HG03575 (cell line): ENCODE measurements around the gene CALY.
"Not testable (repeated sequence)": the region's sequence is repeated elsewhere in the genome, so short reads cannot be mapped to it uniquely, and the experiment has no call there.

ENCODE experiments used
- ATAC-seq: cut with Tn5 transposase; IDR thresholded peaks from one replicate; pipeline ENCODE4 v1.9.1; 2021; ENCODE audit not compliant: unreplicated experiment, insufficient number of reproducible peaks, low FRiP score; ENCODE audit errors: extremely low read depth

The CALY gene, protein sequence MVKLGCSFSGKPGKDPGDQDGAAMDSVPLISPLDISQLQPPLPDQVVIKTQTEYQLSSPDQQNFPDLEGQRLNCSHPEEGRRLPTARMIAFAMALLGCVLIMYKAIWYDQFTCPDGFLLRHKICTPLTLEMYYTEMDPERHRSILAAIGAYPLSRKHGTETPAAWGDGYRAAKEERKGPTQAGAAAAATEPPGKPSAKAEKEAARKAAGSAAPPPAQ

DNA sequence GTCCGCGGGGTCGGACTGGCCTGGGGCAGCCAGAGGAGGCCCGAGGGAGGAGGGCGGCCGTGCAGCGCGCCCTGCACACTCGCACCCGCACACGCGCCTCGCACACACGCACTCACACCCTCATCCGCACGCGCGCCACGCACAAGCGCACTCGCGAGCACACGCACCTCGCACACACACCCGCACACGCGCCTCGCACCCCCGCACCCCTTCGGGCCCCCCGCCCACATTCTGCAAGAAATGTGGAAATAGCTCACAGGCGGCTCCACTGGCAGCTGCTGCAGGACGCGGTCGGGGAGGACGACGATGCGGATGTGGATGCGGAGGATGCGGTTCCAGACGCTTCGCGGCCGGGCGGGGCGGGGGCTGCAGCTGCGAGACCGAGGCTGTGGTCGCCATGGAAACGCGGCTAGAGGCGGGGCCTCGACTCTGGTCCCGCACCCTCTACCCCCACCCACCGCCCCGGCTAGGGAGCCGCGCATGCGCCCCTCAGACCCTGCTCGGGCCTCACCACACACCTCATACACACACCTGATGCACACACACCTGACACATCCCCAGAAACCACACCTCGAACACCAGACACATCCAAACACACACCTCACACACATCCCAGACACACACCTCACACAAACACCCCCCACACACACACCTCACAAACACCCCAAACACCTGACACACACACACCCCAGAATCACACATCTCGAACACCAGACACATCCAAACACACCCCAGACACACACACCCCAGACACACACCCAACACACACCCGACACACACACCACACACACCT is at the start of gene CALY:
TSS of gene CALY (minus strand) at position 320 of the 793 bp plus-strand sequence. CDS start 7,907 bp downstream, outside the sequence.
- ATAC-seq, result no peak

DNA sequence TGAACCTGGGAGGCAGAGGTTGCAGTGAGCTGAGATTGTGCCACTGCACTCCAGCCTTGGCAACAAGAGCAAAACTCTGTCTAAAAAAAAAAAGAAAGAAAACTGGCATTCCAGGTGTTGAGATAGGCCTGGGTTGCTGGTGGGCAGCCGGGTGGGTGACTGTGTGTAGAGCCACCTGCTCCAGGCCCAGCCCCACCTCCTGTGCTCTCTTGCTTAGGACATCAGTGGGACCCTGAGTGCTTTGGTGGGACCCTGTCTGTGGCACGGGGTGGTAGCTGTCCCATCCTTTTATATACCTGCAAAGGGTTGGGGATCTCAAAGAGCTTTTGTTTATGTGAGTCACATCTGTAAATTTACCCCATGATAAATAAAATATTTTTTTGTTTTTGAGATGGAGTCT is 48.5 kb upstream of the CALY start:
- ATAC-seq, result no peak

DNA sequence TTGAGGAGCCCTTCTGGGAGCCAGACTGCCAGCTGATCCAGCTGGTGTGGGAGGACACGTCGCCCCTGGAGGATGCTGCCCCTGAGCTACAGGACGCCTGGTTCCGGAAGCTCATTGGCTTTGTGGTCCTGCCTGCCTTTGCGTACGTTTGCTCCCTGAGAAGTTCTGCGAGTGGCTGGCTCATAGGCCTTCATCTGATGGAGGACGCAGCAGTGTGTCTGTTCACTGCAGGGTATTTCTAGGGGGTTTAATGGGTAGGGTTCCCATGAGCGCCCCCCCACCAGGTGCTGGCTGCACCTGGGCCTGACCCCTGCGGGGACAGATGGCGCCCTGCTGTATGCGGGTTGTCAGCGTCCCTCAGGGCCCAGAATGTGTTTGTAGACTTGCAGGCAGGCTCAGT is 47.4 kb upstream of the CALY start:
- no peak for ATAC-seq

DNA sequence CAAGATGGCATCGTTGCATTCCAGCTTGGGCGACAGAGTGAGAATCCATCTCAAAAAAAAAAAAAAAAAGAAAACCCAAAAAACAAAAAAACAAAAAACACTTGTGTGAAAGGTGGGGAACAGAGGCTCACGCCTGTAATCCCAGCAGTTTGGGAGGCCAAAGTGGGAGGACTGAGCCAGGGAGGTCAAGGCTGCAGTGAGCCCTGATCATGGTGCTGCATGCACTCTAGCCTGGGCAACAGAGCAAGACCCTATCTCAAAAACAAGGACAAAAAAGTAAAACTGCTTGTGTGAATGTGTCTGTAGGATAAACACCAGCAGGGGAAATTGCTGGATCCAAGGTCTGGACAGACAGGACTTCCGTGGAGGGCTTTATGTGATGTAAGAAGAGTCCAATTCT is 46.9 kb upstream of the CALY start:
- no peak for ATAC-seq

DNA sequence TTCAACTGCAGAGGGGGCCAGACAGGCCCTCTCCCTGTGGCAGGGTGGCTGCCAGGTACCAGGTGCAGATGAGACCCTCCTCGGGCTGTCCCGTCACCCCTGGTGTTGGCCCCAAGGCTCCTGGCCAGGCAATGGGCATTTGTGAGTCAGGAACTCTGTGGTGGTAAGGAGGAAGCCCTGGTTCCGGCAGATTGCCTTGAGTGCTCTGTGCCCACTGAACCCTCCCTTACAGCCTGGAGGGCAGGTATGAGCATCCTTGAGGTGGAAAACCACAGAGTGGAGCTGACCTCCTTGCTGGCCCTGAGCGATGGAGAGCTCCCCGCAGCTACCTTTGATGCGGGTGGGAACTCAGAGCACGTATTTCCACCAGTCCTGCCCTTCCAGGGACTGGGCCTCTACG is 44.3 kb upstream of the CALY start:
- ATAC-seq, result no peak

DNA sequence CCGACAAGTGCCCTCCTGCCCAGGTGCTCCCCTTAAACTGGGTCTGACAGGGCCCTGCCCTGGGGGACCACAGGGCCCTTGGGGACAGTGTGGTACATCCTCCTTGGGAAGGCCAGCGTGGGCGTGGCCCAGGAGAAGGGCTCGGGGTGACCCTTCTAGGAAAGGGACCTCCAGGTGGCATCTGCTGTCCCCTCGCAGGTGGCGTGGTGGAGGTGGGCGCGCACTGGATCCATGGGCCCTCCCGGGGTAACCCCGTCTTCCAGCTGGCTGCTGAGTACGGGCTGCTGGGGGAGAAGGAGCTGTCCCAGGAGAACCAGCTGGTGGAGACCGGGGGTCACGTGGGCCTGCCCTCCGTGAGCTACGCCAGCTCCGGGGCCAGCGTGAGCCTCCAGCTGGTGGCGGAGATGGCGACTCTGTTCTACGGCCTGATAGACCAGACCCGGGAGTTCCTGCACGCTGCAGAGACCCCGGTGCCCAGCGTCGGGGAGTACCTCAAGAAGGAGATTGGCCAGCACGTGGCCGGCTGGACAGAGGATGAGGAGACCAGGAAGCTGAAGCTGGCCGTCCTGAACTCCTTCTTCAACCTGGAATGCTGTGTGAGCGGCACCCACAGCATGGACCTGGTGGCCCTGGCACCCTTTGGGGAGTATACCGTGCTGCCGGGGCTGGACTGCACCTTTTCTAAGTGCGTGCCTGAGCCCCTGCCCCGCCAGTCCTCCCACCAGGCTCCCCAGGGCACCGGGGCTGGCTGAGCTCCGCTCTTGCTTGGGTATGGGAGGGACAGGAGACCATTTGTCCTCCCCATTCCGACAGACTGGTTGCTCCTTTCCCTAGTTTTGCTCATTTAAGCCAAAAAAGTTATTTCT is 43.3 kb upstream of the CALY start:
- ATAC-seq, result no peak

DNA sequence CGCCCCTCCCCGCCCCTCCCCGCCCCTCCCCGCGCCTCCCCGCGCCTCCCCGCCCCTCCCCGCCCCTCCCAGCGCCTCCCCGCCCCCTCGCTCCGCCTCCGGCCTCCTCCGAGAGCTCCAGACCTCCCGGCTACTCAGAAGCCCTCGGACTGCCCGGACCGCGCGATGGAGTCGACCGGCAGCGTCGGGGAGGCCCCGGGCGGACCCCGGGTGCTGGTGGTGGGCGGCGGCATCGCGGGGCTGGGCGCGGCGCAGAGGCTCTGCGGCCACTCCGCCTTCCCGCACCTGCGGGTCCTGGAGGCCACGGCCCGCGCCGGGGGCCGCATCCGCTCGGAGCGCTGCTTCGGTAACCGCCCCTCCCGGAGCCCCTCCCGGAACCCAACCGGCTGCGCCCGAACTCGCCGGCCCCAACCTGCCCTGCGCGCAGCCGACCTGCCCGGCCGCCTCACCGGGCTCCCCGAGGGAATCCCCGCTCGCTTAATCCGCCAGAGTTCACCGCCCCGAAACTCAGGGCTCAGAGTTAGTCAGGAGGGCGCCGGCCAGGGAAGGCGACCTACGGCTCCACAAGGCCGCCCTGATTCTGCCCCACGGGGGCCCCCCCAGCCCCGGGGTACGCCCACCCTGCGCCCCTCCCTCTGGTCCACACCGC is 42.6 kb upstream of the CALY start, which contains the start of gene PAOX:
TSS of gene PAOX (plus strand) at position 111 of the 649 bp plus-strand sequence. CDS start at position 166, 55 bp downstream.
- ATAC-seq, result no peak

DNA sequence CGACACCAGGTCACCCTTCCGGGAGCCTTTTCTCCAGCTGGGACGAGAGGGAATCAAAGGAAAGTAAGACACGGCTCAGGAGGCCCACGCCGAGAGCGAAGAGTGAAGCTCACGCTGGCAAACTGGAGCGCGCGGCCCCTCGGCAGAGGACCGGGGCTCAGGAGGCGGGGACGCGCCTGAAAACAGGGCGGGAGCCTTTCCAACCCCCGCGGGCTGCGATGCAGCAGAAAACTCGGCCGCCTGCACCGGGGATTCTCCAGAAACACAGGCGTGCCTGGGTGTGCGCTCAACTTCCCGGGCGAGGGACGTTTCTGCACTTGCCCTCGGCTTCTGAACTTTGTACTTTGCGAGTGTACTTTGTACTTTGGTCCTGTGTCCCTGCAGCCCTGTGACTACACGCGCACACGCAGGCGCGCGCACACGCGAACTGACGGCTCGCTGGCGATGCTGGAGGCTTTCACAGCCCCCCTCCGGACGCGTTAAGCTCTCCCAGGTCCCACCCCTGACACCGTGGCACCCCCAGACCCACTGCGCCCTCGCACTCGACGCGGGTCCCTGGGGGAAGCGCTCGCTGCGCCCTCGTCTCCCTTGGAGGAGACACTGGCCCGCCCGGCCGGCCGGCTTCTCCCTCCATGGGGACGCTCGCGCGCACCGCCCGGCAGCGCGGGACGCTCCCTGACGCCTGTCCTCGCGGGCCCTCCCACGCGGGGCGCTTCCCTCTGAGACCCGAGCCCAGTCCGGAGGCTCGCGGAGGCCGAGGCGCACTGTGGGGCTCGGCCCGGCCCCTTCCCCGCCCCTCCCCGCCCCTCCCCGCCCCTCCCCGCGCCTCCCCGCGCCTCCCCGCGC is 41.8 kb upstream of the CALY start:
- ATAC-seq, result no peak

DNA sequence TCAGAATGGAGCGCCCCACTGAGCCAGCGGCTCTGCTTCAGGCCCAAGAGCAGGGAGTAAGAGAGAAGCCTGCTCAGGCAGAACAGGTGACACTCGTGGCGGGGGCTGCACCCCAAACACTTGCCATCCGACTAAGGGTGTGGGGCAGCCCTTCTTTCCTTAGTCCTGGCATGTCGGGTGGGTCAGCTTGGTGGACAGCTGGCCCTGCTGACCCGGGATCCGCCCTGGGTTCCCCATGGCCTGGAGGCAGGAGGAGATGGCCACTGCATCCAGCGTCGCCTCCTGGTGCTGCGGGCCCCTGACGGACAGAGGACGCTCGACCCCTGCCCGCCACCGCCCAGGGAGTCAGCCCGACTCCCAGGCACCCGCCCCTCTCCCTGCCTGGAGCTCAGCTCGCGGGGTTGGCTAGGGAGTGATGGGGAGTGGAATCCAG is 41.1 kb upstream of the CALY start:
- no peak for ATAC-seq

DNA sequence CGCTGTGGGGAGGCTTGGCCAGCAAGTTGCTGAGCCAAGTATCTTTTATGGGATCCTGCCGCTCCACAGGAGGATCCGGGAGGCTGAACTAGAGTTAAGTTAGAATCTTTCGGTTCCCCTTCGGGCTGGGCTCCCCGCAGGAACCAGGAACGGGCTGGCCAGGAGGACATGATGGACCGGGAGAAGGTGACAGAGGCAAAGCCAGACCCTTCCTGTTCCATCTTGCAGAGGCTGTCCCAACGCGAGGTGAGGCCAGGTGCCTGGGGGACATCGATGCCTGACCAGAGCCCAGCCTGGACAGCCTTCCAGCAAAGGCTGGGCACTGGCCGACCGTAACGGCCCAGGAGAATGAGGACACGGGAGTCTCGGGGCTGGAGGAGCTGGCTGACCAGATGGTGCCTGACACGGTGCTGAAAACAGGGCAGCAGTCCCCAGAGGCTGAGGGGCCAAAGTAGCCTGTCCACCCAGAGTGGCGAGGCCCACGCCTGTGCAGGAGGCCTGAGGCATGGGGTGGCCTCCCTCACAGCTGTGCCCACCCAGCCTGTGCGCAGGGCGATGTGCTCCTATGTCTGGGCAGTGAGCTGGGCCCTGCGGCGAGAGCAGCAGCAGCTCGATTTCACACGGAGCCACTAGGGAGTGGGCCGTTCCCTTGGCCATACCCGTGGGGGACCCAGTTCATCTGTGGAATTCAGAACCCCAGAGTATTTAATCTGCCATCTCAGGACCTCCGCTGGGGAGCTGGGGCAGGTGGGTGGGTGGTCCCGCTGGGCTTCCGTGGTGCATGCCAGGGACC is 40.5 kb upstream of the CALY start:
- ATAC-seq, result no peak

DNA sequence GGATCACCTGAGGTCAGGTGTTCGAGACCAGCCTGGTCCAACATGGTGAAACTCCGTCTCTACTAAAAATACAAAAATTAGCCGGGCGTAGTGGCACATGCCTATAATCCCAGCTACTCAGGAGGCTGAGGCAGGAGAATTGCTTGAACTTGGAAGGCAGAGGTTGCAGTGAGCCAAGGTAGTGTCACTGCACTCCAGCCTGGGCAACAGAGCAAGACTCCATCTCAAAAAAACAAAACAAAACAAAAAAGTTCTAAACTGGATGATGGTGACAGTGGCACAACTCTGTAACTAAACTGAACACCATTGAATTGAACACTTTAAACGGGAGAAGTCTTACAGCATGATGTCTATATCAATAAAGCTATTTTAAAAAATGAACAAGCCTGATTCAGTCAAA is 39.5 kb upstream of the CALY start:
- ATAC-seq, result not testable (repeated sequence)

DNA sequence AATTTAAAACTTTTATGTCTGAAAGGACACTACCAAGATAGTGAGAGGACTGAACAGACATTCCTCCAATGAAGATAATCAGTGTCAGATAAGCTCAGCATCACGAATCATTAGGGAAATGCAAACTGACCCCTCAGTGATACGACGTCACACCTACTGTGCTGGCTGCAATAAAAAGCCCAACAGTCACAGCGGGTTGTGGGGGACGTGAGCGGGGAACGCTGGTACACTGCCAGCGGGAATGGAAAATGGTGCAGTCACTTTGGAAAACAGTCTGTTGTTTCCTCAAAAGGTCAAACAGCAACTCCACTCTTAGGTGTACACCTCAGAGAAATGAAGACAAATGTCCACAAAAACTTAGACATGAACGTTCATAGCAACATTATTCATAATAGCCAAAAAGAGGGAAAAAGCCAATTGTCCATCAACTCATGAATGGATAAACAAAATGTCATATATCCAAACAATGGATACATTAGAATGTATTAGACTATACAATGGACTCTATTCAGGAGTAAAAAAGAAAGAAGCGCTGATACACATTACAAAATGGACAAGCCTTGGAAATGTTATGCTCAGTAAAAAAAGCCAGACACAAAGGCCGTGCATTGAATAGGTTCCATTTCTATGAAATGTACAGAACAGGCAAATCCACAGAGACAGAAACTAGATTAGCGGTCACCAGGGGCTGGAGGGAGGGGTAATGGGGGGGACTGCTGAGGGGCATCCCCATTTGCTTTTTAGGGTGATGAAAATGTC is 38.8 kb upstream of the CALY start:
- no peak for ATAC-seq

DNA sequence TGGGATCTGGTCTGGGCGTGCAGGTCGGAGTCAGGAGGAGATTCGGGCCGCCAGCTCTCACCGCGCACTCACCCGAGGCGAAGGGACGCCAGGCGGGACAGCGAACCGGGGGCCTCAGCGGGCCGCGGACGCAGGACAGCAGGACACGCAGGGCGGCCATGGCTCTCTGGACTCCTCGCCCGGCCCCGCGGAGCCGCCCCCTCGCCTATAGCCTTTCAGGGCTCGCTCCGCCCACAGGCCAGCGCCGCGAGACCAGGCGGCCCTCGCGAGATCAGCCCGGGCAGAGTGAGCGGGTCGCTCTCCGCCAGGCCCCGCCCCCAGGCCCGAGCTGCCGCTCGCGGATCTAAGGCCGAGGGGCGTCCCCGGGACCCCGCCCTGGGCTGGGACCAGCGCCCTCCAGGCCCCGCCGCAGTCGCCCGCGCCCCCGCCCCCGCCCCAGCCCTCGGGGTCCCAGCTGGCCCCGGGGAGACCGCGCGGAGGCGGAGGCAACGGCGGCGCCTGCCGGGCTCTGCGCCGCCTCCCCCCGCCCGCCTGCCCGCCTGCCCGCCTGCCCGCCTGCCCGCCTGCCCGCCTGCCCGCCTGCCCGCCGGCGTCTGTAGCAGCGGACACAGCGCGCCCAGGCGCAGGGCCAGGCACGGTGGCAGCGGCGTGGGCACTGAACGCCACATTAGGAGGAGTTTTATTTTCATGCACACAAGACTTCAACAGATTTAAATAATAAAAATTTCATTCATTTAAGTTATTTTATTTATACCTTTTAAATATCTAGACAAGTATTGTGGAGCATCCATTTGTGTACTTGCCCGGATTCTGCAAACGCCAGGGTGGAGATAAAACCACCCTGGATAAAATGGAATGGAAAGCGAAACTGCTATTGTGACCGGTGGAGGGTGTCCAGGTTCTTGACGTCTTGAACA is 36.7 kb upstream of the CALY start, which contains the start of gene ECHS1:
TSS of gene ECHS1 (minus strand) at position 181 of the 917 bp plus-strand sequence. CDS start at position 160, 21 bp downstream.
- ATAC-seq, result peak; percentile 58

DNA sequence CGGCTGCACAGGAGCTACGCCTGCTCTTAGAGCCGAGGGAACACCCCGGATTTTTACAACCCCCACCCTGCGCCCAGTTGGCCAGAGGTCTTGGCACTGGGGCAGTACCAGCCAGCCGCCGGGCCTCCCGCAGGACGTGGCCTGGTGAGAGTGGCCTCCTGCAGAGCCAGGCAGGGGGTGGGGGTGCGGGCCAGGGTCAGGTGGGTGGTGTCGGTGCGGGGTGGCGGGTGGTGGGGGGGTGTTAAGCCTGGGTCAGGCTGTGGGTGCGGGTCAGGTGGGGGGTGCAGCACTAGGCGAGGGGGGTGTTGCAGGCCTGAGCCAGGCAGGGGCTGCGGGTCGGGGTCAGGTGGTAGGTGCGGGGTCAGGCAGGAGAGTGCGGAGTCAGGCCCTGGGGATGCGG is 35.8 kb upstream of the CALY start:
- ATAC-seq, result no peak

DNA sequence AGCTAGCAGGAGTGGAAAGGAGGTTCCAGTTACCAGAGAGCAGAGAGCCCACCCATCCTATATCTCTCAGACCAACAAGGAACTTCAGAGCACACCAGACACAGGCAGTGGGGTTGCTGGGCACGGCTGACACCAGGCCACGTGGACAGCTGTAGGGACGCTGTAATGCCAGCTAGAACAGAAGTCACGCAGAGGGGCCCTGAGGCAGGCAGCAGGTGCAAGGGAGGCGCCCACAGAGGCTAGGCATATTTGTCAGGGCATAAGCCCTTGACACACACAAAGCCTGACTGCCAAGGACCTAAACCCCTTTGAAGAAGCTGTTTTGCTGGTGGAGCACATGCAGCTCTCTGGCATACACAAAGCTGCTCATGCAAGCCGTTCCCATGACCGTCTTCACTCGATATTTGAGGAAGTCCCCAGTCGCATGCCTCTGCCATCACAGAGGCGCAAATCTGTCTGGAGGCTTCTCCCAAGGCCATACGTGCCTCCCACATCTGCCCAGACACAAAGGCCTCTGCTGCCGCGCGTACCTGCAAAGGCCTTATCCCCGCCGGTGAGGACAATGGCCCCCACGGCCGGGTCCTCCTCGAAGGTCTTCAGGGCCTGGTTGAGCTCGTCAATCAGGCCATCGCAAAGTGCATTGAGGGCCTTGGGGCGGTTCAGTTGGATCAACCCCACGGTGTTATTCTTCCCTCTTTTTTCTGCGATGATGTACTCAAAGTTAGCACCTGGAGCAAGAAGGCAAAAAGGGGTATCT is 33.5 kb upstream of the CALY start:
- no peak for ATAC-seq
